HFFc6 (cell line): Measurements from ENCODE around the gene STAT4. TPM values are rescaled to one million over a fixed set of nuclear protein-coding genes. Genes with fewer than 3 reads are reported as not detected.

ENCODE experiments used
- DNase-seq: peaks from one replicate; pipeline ENCODE4 v3.0.0-alpha.2; 2018
- H3K27ac Mint-ChIP-seq: 2 replicates; pipeline ENCODE4 v1.8.0; 2020; ENCODE audit warnings: mild to moderate bottlenecking, mixed read lengths
- H3K27me3 Mint-ChIP-seq: 2 replicates; pipeline ENCODE4 v1.8.0; 2021; ENCODE audit warnings: mild to moderate bottlenecking, moderate library complexity, mixed read lengths; ENCODE audit not compliant: insufficient read depth
- H3K36me3 Mint-ChIP-seq: 2 replicates; pipeline ENCODE4 v1.8.0; 2021; ENCODE audit warnings: low read depth, mixed read lengths
- H3K4me1 Mint-ChIP-seq: 2 replicates; pipeline ENCODE4 v1.8.0; 2020; ENCODE audit warnings: low read depth, mixed read lengths
- H3K4me3 Mint-ChIP-seq: 2 replicates; pipeline ENCODE4 v1.8.0; 2020; ENCODE audit warnings: mild to moderate bottlenecking, moderate library complexity, mixed read lengths
- H3K9me3 Mint-ChIP-seq: 2 replicates; pipeline ENCODE4 v1.8.0; 2020; ENCODE audit warnings: mild to moderate bottlenecking, mixed read lengths
- CTCF ChIP-seq: fragments of 200-600 bp; sonication (generic); IDR thresholded peaks from 2 replicates; pipeline ENCODE4 v1.5.0; 2021; ENCODE audit warnings: antibody characterized with exemption, mild to moderate bottlenecking
- total RNA-seq, 6 experiments: library from RNA; stranded (reverse); fragmentation: NEBNext Ultra II Directional; extraction: Animal tissue kit (Norgen Biotek cat#: 25700); gene quantifications; 2 replicates in 1 of 6; 3 replicates in 5 of 6; pipeline ENCODE4 v1.2.3, GENCODE V29; 2021

STAT4 gene
- total RNA-seq, 6 experiments from 2014 or later = 0.31 to 1.1 (median 0.47) TPM

GRCh38 chr2:191038241-191038725 is 112.5 kb downstream of the STAT4 start:
- no peaks in the 10 kb centered on the region for H3K36me3 Mint-ChIP-seq
- peak overlapping the region; percentile 63 for H3K4me3 Mint-ChIP-seq
- no peaks in the 10 kb centered on the region for H3K27me3 Mint-ChIP-seq
- DNase-seq = peak; percentile 87
- TF ChIP-seq CTCF = no peak
- peaks cover 70% of the 10 kb centered on the region for H3K4me1 Mint-ChIP-seq
- no peaks in the 10 kb centered on the region for H3K9me3 Mint-ChIP-seq
- H3K27ac Mint-ChIP-seq = peak overlapping the region; percentile 97

GRCh38 chr2:191037351-191037750 is 113.4 kb downstream of the STAT4 start:
- H3K27ac Mint-ChIP-seq = peak overlapping the region; percentile 97
- peaks cover 73% of the 10 kb centered on the region for H3K4me1 Mint-ChIP-seq
- DNase-seq = no peak
- H3K4me3 Mint-ChIP-seq = peak overlapping the region; percentile 13
- TF ChIP-seq CTCF = no peak
- H3K36me3 Mint-ChIP-seq = no peaks in the 10 kb centered on the region
- H3K27me3 Mint-ChIP-seq = no peaks in the 10 kb centered on the region
- no peaks in the 10 kb centered on the region for H3K9me3 Mint-ChIP-seq

GRCh38 chr2:191036363-191036762 is 114.4 kb downstream of the STAT4 start:
- H3K9me3 Mint-ChIP-seq = no peaks in the 10 kb centered on the region
- no peaks in the 10 kb centered on the region for H3K36me3 Mint-ChIP-seq
- H3K4me3 Mint-ChIP-seq = no peak overlapping the region
- DNase-seq = no peak
- H3K27ac Mint-ChIP-seq = 0 out of 2 replicates have a peak overlapping the region, but pooled peaks have one; percentile 9
- peaks cover 68% of the 10 kb centered on the region for H3K4me1 Mint-ChIP-seq
- H3K27me3 Mint-ChIP-seq = no peaks in the 10 kb centered on the region
- no peak for TF ChIP-seq CTCF

- H3K27me3 Mint-ChIP-seq = no peaks in the 10 kb centered on the region
- H3K9me3 Mint-ChIP-seq = no peaks in the 10 kb centered on the region
- DNase-seq = no peak
- no peaks in the 10 kb centered on the region for H3K36me3 Mint-ChIP-seq
- no peak overlapping the region for H3K4me3 Mint-ChIP-seq
- TF ChIP-seq CTCF = no peak
- no peak overlapping the region for H3K27ac Mint-ChIP-seq
- H3K4me1 Mint-ChIP-seq = peaks cover 52% of the 10 kb centered on the region
These were observed 118.0 kb downstream of the STAT4 start for GRCh38 chr2:191032588-191033429.

GRCh38 chr2:191031256-191031655 is 119.5 kb downstream of the STAT4 start:
- no peaks in the 10 kb centered on the region for H3K36me3 Mint-ChIP-seq
- H3K27me3 Mint-ChIP-seq = no peaks in the 10 kb centered on the region
- TF ChIP-seq CTCF = no peak
- H3K9me3 Mint-ChIP-seq = no peaks in the 10 kb centered on the region
- no peak overlapping the region for H3K27ac Mint-ChIP-seq
- H3K4me3 Mint-ChIP-seq = no peak overlapping the region
- H3K4me1 Mint-ChIP-seq = peaks cover 40% of the 10 kb centered on the region
- DNase-seq = no peak
